Parathyroid adenoma (tissue), 2 donors: ENCODE measurements around the gene COMT.

Source experiments
- H2AFZ ChIP-seq: fragments of 300-600 bp; sonication (generic); one replicate; pipeline ENCODE4 v1.7.0; 2017; ENCODE audit warnings: antibody characterized with exemption, mild to moderate bottlenecking
- H3K27ac ChIP-seq: fragments of 300-600 bp; sonication (generic); one replicate; pipeline ENCODE4 v1.7.0; 2017
- H3K27me3 ChIP-seq: fragments of 300-600 bp; sonication (generic); one replicate; pipeline ENCODE4 v1.7.0; 2017; ENCODE audit warnings: low read length; ENCODE audit not compliant: control insufficient read depth, insufficient read depth
- H3K36me3 ChIP-seq: fragments of 300-600 bp; sonication (generic); one replicate; pipeline ENCODE4 v1.7.0; 2017; ENCODE audit warnings: low read length; ENCODE audit not compliant: control insufficient read depth, insufficient read depth
- H3K4me1 ChIP-seq: fragments of 300-600 bp; sonication (generic); one replicate; pipeline ENCODE4 v1.7.0; 2017; ENCODE audit warnings: control low read depth
- H3K4me2 ChIP-seq: fragments of 300-600 bp; sonication (generic); one replicate; pipeline ENCODE4 v1.7.0; 2017; ENCODE audit warnings: low read length
- H3K4me3 ChIP-seq: fragments of 300-600 bp; sonication (generic); one replicate; pipeline ENCODE4 v1.7.0; 2017; ENCODE audit warnings: low read depth, low read length
- H3K79me2 ChIP-seq: fragments of 300-600 bp; sonication (generic); one replicate; pipeline ENCODE4 v1.7.0; 2017; ENCODE audit warnings: control low read depth
- H3K9ac ChIP-seq: fragments of 300-600 bp; sonication (generic); one replicate; pipeline ENCODE4 v1.7.0; 2017; ENCODE audit warnings: mild to moderate bottlenecking
- H3K9me3 ChIP-seq: fragments of 300-600 bp; sonication (generic); one replicate; pipeline ENCODE4 v1.7.0; 2017; ENCODE audit warnings: low read length; ENCODE audit not compliant: control insufficient read depth
- TF ChIP-seq, protein P1 (sequence below): fragments of 300-600 bp; sonication (generic); IDR thresholded peaks from one replicate; pipeline ENCODE4 v1.7.0; 2017; ENCODE audit warnings: antibody characterized with exemption, mild to moderate bottlenecking
- donor health status: primary hyperparathyroidism.

Gene COMT

DNA sequence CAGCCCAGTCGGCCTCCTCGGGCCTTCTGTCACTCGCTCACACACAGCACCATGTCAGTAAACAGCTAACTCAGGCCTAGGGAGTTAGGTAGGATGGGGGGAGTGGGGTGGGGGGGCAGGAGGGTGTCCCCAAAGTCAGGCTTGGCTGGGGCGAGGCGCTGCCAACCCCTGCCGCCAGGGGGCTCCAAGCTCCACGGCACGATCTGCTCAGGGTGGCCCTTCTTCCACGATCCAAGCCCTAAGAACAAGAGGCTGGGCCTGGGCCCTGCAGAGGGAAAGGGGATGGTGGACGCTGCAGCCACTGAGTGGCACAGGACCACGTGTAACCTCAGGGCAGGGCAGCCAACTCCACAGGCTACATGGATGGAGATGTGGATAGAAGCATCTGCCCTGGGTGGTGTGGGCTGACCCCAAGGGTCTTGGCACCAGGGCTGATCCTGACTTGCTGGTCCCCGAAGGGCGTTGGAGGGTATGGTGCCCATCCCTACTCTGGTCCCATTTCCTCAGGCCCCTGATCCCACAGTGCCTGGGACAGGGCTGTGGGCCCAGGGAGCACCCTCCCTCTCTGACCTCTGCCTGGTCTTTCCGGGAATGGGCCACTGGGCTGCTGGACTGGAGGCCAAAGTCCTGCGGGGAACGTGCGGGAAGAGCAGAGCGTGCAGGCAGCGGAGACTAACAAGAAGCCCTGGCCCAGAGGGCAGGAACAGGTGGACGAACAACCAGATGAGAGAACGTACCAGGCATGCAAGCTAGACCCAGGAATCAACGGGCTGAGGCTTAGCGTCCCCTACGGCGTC, 29.1 kb downstream of the COMT start:
- TF ChIP-seq, protein P1, sequence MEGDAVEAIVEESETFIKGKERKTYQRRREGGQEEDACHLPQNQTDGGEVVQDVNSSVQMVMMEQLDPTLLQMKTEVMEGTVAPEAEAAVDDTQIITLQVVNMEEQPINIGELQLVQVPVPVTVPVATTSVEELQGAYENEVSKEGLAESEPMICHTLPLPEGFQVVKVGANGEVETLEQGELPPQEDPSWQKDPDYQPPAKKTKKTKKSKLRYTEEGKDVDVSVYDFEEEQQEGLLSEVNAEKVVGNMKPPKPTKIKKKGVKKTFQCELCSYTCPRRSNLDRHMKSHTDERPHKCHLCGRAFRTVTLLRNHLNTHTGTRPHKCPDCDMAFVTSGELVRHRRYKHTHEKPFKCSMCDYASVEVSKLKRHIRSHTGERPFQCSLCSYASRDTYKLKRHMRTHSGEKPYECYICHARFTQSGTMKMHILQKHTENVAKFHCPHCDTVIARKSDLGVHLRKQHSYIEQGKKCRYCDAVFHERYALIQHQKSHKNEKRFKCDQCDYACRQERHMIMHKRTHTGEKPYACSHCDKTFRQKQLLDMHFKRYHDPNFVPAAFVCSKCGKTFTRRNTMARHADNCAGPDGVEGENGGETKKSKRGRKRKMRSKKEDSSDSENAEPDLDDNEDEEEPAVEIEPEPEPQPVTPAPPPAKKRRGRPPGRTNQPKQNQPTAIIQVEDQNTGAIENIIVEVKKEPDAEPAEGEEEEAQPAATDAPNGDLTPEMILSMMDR, result peak; percentile 82
- no peak overlapping the region for H2AFZ ChIP-seq
- no peaks in the 10 kb centered on the region for H3K4me1 ChIP-seq
- H3K27me3 ChIP-seq, result no peaks in the 10 kb centered on the region
- H3K4me3 ChIP-seq, result no peak overlapping the region
- no peaks in the 10 kb centered on the region for H3K9me3 ChIP-seq
- no peak overlapping the region for H3K4me2 ChIP-seq
- H3K36me3 ChIP-seq, result no peaks in the 10 kb centered on the region
- H3K79me2 ChIP-seq, result no peaks in the 10 kb centered on the region
- no peak overlapping the region for H3K9ac ChIP-seq
- H3K27ac ChIP-seq, result no peak overlapping the region

DNA sequence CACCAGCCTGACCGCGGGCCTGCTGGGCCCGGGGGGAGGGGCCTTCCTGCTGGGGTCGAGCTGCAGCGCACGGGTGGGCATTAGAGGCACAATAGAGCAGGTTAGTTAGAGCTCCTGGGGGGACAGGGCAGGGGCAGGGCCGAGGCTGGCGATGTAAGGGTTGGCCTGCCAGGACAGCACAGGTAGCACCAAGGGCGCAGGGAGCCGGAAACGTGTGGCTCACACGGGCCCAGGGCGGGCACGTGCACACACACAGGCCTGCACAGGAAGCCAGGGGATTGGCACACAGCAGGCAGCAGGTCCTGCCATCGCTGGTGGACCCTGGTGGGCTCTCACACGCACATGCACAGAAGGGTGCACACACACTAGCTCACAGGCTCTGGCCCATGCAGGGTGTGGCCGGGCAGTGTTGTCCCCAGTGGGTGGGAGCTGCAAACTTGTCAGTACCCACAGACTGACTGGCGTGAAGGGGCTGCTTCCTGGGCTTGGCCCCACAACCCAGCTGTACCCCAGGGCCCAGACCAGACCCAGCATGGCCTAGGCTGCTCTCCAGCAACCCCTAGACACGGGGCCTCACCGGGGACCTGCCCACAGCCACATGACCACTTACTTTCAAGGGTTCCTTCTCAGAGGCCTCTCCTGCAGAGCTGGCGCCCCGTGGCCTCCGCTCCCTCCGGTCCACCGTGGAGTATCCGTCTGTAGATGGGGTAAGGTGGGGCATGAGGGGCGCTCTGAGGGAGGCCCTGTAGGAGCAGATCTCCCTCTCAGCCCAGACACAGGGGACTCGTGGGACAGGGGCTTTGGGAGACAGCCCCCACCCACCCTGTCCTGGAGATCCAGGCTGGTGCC, 29.9 kb downstream of the COMT start:
- Histone ChIP-seq H3K4me3 (no peak overlapping the region), H3K27ac (no peak overlapping the region), H3K4me1 (no peaks in the 10 kb centered on the region), H3K79me2 (no peaks in the 10 kb centered on the region), H3K9ac (no peak overlapping the region), H3K4me2 (no peak overlapping the region), H3K27me3 (no peaks in the 10 kb centered on the region), H3K9me3 (no peaks in the 10 kb centered on the region), H3K36me3 (no peaks in the 10 kb centered on the region), H2AFZ (no peak overlapping the region)
- TF ChIP-seq, protein P1, result no peak

DNA sequence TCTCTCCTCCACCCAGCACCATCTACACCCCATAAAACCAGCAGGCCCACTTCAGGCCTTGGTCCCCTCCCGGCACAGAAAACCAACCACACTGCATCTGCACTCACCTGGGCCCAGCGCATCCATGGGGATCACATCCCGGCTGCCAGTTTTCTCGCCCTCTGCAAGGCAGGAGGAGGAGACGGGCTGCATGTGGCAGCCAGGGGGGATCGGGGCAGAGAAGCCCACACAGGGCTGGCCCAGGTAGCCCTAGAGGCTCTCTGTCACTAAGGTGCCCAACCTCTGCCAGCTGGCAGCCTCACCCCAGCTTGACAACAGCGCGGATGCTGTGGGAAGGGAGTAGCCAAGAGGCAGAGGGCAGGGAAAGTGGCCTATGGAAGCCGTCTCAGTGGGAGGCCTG, 30.7 kb downstream of the COMT start:
- Histone ChIP-seq H2AFZ (no peak overlapping the region), H3K27ac (no peak overlapping the region), H3K9ac (no peak overlapping the region), H3K27me3 (no peaks in the 10 kb centered on the region), H3K4me1 (no peaks in the 10 kb centered on the region), H3K9me3 (no peaks in the 10 kb centered on the region), H3K4me2 (no peak overlapping the region), H3K4me3 (no peak overlapping the region), H3K36me3 (no peaks in the 10 kb centered on the region), H3K79me2 (no peaks in the 10 kb centered on the region)
- TF ChIP-seq, protein P1, result no peak

DNA sequence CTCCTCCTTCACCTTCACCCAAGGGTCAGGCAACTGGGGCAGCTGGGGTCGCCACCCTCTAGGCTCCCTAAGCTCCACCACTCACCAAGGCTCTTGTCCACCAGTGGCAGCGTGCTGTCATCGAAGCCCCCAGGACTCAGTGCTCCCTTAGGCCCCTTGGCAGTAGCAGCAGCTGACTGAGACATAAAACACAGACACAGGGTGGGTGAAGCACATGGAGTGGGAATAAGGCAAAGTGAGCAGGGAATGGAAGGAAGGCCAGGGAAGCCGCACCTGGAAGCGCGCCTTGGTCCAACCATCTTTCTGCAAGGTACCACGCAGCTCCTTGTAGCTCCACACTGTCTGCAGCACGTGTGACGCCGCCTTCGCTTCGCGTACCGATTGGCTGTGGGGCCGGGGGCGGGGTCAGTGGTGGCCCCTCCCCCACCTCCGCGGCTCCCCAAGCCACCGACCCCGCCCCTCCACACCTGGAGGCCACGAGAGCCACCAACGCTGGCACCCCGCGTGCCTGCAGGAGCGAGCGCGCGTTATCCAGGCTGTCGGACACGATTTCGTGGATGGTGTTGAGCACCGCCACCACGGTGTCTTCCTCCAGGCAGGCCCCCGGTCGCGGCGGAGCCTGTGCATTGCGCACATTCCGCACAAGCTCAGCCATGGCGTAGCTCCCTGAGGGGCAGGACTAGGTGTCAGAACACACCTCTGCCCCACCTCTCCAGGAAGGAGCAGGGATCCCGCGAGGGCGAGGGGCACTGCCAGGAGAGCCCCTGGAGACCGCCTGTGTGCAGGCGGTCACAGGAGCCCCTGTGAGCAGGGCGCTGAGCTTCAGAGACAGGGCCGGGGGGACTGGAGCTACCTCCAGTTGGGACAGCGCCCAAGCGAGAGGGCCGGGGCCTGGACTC, 31.3 kb downstream of the COMT start:
- Histone ChIP-seq H3K4me2 (no peak overlapping the region), H3K79me2 (no peaks in the 10 kb centered on the region), H3K4me1 (no peaks in the 10 kb centered on the region), H2AFZ (no peak overlapping the region), H3K27me3 (no peaks in the 10 kb centered on the region), H3K36me3 (no peaks in the 10 kb centered on the region), H3K9ac (no peak overlapping the region), H3K27ac (no peak overlapping the region), H3K4me3 (no peak overlapping the region), H3K9me3 (no peaks in the 10 kb centered on the region)
- TF ChIP-seq, protein P1, result no peak
